SU-DHL-6 (cell line): ENCODE measurements around the gene PRSS38.

Experiments used
- H2AFZ ChIP-seq: fragments of 200-600 bp; sonication (generic); 2 replicates; pipeline ENCODE4 v1.6.1; 2014; ENCODE audit warnings: low read depth, mild to moderate bottlenecking, moderate library complexity, mixed read lengths, antibody characterized with exemption, low read length; ENCODE audit not compliant: severe bottlenecking
- H3F3A ChIP-seq: fragments of 200-600 bp; shearing (Covaris generic); 2 replicates; pipeline ENCODE4 v1.6.0; 2016; ENCODE audit warnings: antibody characterized with exemption, mild to moderate bottlenecking; ENCODE audit not compliant: insufficient read depth
- H3K27ac ChIP-seq: fragments of 200-600 bp; sonication (generic); 2 replicates; pipeline ENCODE4 v1.5.1; 2016; ENCODE audit warnings: low read depth, mild to moderate bottlenecking, low read length, moderate library complexity, mixed read lengths
- H3K27me3 ChIP-seq: fragments of 200-600 bp; sonication (generic), shearing (Covaris generic); 2 replicates; pipeline ENCODE4 v1.6.0; 2014; ENCODE audit warnings: mild to moderate bottlenecking, low read length
- H3K36me3 ChIP-seq: fragments of 200-600 bp; sonication (generic); 2 replicates; pipeline ENCODE4 v1.6.1; 2014; ENCODE audit warnings: mild to moderate bottlenecking, low read length, mixed read lengths
- H3K4me2 ChIP-seq: fragments of 300-600, 200-600 bp; shearing (Covaris generic), sonication (generic); 2 replicates; pipeline ENCODE4 v1.6.0; 2014; ENCODE audit warnings: low read length, low read depth, mild to moderate bottlenecking; ENCODE audit not compliant: poor library complexity, severe bottlenecking
- H3K4me3 ChIP-seq: fragments of 200-600 bp; sonication (generic); 2 replicates; pipeline ENCODE4 v1.5.1; 2014; ENCODE audit warnings: antibody characterized with exemption, low read length, mild to moderate bottlenecking, mixed read lengths; ENCODE audit not compliant: insufficient read depth, poor library complexity, severe bottlenecking
- H3K79me2 ChIP-seq: fragments of 200-600 bp; sonication (generic); 2 replicates; pipeline ENCODE4 v1.6.1; 2014; ENCODE audit warnings: mild to moderate bottlenecking, low read length, moderate library complexity; ENCODE audit not compliant: insufficient read depth
- H3K9ac ChIP-seq: fragments of 200-600 bp; sonication (generic); 2 replicates; pipeline ENCODE4 v1.7.0; 2014; ENCODE audit warnings: mild to moderate bottlenecking, low read length
- H3K9me2 ChIP-seq: fragments of 200-600 bp; sonication (generic); replicated peaks from 2 replicates; pipeline ENCODE4 v1.6.1; 2014; ENCODE audit warnings: low read length; ENCODE audit not compliant: insufficient read depth
- H3K9me3 ChIP-seq: fragments of 200-600 bp; sonication (generic); 2 replicates; pipeline ENCODE4 v1.6.1; 2014; ENCODE audit warnings: low read length, mixed read lengths; ENCODE audit not compliant: insufficient read depth
- H4K20me1 ChIP-seq: fragments of 200-600 bp; sonication (generic); 2 replicates; pipeline ENCODE4 v1.6.1; 2014; ENCODE audit warnings: low read depth, mild to moderate bottlenecking, antibody characterized with exemption, low read length, moderate library complexity, mixed read lengths
- EZH2phosphoT487 ChIP-seq: fragments of 200-600 bp; sonication (generic), shearing (Covaris generic); conservative IDR thresholded peaks from 2 replicates; pipeline ENCODE4 v1.6.1; 2018; ENCODE audit warnings: mild to moderate bottlenecking, antibody characterized with exemption, low read length, moderate library complexity, mixed read lengths
- TF ChIP-seq, protein P1 (sequence below): fragments of 200-600 bp; sonication (generic); IDR thresholded peaks from one replicate; pipeline ENCODE4 v1.5.1; 2017; ENCODE audit warnings: antibody characterized with exemption, mild to moderate bottlenecking, low read length, moderate library complexity; ENCODE audit not compliant: insufficient read depth, poor library complexity, severe bottlenecking

The PRSS38 gene

DNA sequence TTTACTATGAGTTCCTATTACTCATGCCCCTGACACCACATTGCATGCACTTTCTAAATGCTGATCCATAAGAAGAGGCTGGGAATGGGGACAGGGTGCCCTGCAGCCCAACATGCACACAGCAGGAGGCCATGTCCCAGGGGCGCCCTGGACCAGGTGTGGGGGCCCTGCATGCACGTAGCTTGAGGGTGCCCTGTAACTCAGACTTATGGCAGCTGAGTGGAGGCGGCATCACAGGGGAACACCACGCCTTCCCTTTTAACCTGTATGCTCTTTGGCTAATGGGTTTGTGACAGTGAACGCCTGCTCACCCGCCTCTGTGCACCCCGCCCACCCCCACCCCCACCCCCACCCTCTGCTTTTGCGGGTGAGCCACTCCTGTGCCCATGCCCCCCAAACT lies 44.1 kb upstream of the PRSS38 start:
- no peak overlapping the region for H3K4me2 ChIP-seq
- no peak overlapping the region for H3K9ac ChIP-seq
- H3K9me2 ChIP-seq = no peaks in the 10 kb centered on the region
- H3F3A ChIP-seq = no peaks in the 10 kb centered on the region
- no peaks in the 10 kb centered on the region for H3K27me3 ChIP-seq
- no peaks in the 10 kb centered on the region for H3K36me3 ChIP-seq
- H4K20me1 ChIP-seq = no peaks in the 10 kb centered on the region
- no peaks in the 10 kb centered on the region for H3K9me3 ChIP-seq
- no peaks in the 10 kb centered on the region for H3K79me2 ChIP-seq
- H3K4me3 ChIP-seq = no peak overlapping the region
- H3K27ac ChIP-seq = no peak overlapping the region
- TF ChIP-seq, protein P1, sequence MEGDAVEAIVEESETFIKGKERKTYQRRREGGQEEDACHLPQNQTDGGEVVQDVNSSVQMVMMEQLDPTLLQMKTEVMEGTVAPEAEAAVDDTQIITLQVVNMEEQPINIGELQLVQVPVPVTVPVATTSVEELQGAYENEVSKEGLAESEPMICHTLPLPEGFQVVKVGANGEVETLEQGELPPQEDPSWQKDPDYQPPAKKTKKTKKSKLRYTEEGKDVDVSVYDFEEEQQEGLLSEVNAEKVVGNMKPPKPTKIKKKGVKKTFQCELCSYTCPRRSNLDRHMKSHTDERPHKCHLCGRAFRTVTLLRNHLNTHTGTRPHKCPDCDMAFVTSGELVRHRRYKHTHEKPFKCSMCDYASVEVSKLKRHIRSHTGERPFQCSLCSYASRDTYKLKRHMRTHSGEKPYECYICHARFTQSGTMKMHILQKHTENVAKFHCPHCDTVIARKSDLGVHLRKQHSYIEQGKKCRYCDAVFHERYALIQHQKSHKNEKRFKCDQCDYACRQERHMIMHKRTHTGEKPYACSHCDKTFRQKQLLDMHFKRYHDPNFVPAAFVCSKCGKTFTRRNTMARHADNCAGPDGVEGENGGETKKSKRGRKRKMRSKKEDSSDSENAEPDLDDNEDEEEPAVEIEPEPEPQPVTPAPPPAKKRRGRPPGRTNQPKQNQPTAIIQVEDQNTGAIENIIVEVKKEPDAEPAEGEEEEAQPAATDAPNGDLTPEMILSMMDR = no peak
- no peak for TF ChIP-seq EZH2phosphoT487
- H2AFZ ChIP-seq = no peak overlapping the region

DNA sequence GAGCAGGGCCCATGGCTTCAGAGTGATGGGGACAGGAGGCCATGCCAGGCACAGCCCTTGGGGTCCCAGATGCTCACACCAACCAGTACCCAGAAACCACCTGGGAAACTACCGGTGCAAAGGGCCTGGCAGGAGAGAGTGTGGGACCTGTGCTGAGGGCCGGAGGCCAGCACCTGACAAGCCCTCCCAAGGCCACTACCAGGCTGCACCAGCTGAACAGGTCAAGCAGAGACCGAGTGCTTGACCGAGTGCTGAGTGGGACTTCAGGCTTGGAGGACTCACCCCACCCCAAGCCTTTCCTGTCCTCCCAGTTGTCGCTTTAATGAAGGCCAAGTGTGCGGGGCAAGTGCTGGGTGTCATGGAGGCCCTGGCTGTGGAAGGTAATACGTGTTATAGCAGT lies 43.7 kb upstream of the PRSS38 start:
- H4K20me1 ChIP-seq = no peaks in the 10 kb centered on the region
- no peaks in the 10 kb centered on the region for H3K9me3 ChIP-seq
- TF ChIP-seq, protein P1 = no peak
- no peak for TF ChIP-seq EZH2phosphoT487
- no peak overlapping the region for H3K27ac ChIP-seq
- no peaks in the 10 kb centered on the region for H3K36me3 ChIP-seq
- H3F3A ChIP-seq = no peaks in the 10 kb centered on the region
- no peak overlapping the region for H3K9ac ChIP-seq
- no peaks in the 10 kb centered on the region for H3K79me2 ChIP-seq
- no peak overlapping the region for H3K4me2 ChIP-seq
- H3K9me2 ChIP-seq = no peaks in the 10 kb centered on the region
- H3K4me3 ChIP-seq = no peak overlapping the region
- no peaks in the 10 kb centered on the region for H3K27me3 ChIP-seq
- H2AFZ ChIP-seq = no peak overlapping the region

DNA sequence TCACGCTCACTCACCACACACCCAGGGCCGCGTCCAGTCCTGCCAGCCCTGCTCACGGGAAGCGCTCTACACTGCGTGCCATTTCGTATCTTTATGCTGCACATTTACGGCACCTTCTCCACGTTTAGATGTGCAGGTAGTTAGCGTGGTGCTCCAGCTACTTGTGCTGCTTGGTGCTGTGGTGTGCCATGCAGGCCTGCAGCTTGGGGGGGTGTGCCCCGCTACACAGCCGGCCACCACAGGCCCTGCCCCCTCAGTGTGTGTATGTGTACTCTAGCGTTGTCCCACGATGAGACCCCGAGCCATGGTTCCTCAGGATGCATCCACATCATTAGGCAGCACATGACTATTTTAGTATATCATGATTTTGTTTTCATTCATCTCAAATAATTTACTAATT lies 41.9 kb upstream of the PRSS38 start:
- no peaks in the 10 kb centered on the region for H4K20me1 ChIP-seq
- no peak overlapping the region for H3K4me2 ChIP-seq
- no peaks in the 10 kb centered on the region for H3F3A ChIP-seq
- H3K9ac ChIP-seq = no peak overlapping the region
- no peaks in the 10 kb centered on the region for H3K36me3 ChIP-seq
- H2AFZ ChIP-seq = no peak overlapping the region
- H3K9me3 ChIP-seq = no peaks in the 10 kb centered on the region
- no peaks in the 10 kb centered on the region for H3K27me3 ChIP-seq
- H3K27ac ChIP-seq = no peak overlapping the region
- no peaks in the 10 kb centered on the region for H3K79me2 ChIP-seq
- H3K9me2 ChIP-seq = no peaks in the 10 kb centered on the region
- TF ChIP-seq, protein P1 = no peak
- TF ChIP-seq EZH2phosphoT487 = no peak
- no peak overlapping the region for H3K4me3 ChIP-seq
